RWPE2 (cell line): ENCODE results near the gene PITX3.

Source experiments
- ATAC-seq: fragments of 200-7000 bp; cut with Tn5 transposase; 3 replicates; pipeline ENCODE4 v1.9.1; 2021; ENCODE audit warnings: low read depth
- DNase-seq: peaks from one replicate; pipeline ENCODE4 v3.0.0-alpha.2; 2020; ENCODE audit warnings: low spot score
- H3K27ac ChIP-seq: fragments of 450-650 bp; 2 replicates; pipeline ENCODE4 v1.5.1; 2017; ENCODE audit warnings: mild to moderate bottlenecking; ENCODE audit not compliant: poor library complexity, severe bottlenecking
- H3K27me3 ChIP-seq: fragments of 250-450 bp; sonication (Bioruptor Pico); 2 replicates; pipeline ENCODE4 v1.5.1; 2021; ENCODE audit warnings: mild to moderate bottlenecking, moderate library complexity; ENCODE audit not compliant: insufficient read depth, poor library complexity, severe bottlenecking
- H3K36me3 ChIP-seq: fragments of 250-450 bp; sonication (Bioruptor Pico); 2 replicates; pipeline ENCODE4 v1.5.1; 2020; ENCODE audit warnings: low read depth, mild to moderate bottlenecking, moderate library complexity
- H3K4me1 ChIP-seq: fragments of 250-450 bp; sonication (Bioruptor Pico); 2 replicates; pipeline ENCODE4 v1.5.1; 2021; ENCODE audit warnings: mild to moderate bottlenecking, moderate library complexity; ENCODE audit not compliant: insufficient read depth, poor library complexity, severe bottlenecking
- H3K4me3 ChIP-seq: fragments of 250-450 bp; sonication (Bioruptor Pico); 2 replicates; pipeline ENCODE4 v1.5.1; 2021; ENCODE audit warnings: mild to moderate bottlenecking, moderate library complexity; ENCODE audit not compliant: severe bottlenecking
- H3K9me3 ChIP-seq: fragments of 250-450 bp; sonication (Bioruptor Pico); 2 replicates; pipeline ENCODE4 v1.5.1; 2021; ENCODE audit warnings: mild to moderate bottlenecking, moderate library complexity; ENCODE audit not compliant: severe bottlenecking
- TF ChIP-seq, protein P1 (sequence below): fragments of 450-650 bp; IDR thresholded peaks from one replicate; pipeline ENCODE4 v1.5.1; 2017; ENCODE audit warnings: mild to moderate bottlenecking, moderate library complexity; ENCODE audit not compliant: poor library complexity, severe bottlenecking

The PITX3 gene

DNA sequence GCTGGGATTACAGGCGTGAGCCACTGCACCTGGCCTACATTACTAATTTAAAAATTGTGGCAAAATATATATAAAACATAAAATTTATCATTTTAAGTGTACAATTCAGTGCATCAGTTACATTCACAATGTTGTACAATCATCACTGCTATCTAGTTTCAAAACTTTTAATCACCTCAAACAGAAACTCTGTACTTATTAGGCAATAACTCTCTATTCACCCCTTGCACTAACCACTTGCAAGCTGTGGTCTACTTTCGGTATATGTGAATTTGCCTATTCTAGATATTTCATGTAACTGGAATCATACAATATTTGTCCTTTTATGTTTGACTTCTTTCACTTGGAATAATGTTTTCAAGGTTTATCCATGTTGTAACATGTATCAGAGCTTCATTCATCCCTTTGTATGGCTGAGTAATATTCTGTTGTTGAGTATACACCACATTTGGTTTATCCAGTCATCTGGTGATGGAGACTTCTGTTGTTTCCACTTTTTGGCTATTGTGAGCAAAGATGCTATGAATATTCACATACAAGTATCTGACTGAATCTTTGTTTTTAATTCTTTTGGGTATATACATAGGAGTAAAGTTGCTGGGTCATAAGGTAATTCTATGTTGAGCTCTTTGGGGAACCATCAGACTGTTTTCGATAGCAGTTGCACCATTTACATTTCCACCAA is 29.6 kb downstream of the PITX3 start:
- no peaks in the 10 kb centered on the region for H3K36me3 ChIP-seq
- H3K4me1 ChIP-seq, result no peaks in the 10 kb centered on the region
- ATAC-seq, result no peak
- H3K4me3 ChIP-seq, result no peak overlapping the region
- H3K9me3 ChIP-seq, result no peaks in the 10 kb centered on the region
- DNase-seq, result no peak
- H3K27me3 ChIP-seq, result no peaks in the 10 kb centered on the region
- no peak overlapping the region for H3K27ac ChIP-seq
- TF ChIP-seq, protein P1, sequence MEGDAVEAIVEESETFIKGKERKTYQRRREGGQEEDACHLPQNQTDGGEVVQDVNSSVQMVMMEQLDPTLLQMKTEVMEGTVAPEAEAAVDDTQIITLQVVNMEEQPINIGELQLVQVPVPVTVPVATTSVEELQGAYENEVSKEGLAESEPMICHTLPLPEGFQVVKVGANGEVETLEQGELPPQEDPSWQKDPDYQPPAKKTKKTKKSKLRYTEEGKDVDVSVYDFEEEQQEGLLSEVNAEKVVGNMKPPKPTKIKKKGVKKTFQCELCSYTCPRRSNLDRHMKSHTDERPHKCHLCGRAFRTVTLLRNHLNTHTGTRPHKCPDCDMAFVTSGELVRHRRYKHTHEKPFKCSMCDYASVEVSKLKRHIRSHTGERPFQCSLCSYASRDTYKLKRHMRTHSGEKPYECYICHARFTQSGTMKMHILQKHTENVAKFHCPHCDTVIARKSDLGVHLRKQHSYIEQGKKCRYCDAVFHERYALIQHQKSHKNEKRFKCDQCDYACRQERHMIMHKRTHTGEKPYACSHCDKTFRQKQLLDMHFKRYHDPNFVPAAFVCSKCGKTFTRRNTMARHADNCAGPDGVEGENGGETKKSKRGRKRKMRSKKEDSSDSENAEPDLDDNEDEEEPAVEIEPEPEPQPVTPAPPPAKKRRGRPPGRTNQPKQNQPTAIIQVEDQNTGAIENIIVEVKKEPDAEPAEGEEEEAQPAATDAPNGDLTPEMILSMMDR, result no peak

DNA sequence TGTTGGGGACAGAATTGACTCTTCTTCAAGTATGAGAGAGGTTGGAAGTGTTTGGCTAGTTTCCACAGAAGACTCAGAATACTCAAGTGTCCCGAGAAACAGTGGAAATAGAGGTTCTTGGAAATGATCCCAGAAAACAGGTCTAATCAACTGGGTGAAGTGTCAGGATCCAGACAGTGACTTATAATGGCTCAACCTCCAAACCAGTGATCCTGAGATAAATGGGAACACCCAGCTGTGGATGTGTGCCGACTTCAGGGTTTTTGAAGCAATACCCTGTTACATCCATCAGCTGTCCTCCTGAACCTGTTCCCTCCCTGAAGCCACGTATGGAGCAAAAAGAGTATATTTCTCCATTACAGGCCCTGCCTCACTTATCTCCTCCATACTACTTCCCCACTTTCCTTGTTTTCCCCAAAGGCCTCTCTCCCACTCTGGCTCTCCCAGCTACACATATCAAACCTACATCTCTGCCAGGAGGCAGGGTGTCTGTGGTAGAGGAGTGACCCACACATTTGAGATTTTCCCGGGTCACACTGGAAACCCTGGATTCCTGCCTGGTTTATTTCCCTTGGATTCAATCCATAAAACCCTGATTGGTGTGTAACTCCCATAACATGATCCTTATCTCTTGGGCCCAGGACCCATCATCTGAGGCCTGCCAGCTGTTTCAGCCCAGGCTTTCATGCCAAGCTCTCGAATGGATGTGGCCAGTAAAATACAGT is 32.8 kb downstream of the PITX3 start:
- no peaks in the 10 kb centered on the region for H3K27me3 ChIP-seq
- H3K4me1 ChIP-seq, result no peaks in the 10 kb centered on the region
- ATAC-seq (no peak), DNase-seq (no peak)
- H3K4me3 ChIP-seq, result no peak overlapping the region
- no peak overlapping the region for H3K27ac ChIP-seq
- no peaks in the 10 kb centered on the region for H3K9me3 ChIP-seq
- no peaks in the 10 kb centered on the region for H3K36me3 ChIP-seq
- TF ChIP-seq, protein P1, result no peak

DNA sequence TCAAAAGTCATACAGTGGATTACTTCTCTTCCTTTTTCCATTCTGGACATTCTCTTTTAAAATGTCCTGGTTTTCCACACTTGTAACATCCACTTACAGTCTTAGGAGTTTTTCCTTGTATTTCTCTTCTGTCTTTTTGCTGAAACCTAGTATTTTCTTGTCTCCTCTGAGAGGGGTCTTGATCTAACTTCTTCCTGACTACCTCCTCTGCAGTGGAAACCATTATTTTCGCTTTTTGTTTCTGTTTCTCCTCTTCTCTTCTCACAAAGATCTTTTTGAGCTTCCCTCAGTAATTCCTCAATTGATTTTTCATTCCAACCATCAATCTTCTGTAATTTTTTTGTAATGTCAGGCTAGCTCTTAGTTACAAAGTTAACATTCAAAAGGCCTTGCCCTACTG is 38.9 kb downstream of the PITX3 start:
- no peak for ATAC-seq
- no peaks in the 10 kb centered on the region for H3K9me3 ChIP-seq
- no peaks in the 10 kb centered on the region for H3K36me3 ChIP-seq
- DNase-seq, result no peak
- no peaks in the 10 kb centered on the region for H3K4me1 ChIP-seq
- H3K4me3 ChIP-seq, result no peak overlapping the region
- H3K27ac ChIP-seq, result no peak overlapping the region
- TF ChIP-seq, protein P1, result no peak
- no peaks in the 10 kb centered on the region for H3K27me3 ChIP-seq

GRCh38 chr10:102200751-102201640 is 40.3 kb downstream of the PITX3 start:
- no peaks in the 10 kb centered on the region for H3K36me3 ChIP-seq
- H3K4me3 ChIP-seq, result no peak overlapping the region
- H3K4me1 ChIP-seq, result no peaks in the 10 kb centered on the region
- ATAC-seq (no peak), DNase-seq (no peak)
- no peaks in the 10 kb centered on the region for H3K9me3 ChIP-seq
- no peak overlapping the region for H3K27ac ChIP-seq
- no peaks in the 10 kb centered on the region for H3K27me3 ChIP-seq
- TF ChIP-seq, protein P1, result no peak
